Panc1 (cell line): Measurements from ENCODE around the gene DSCAM. TPM values are rescaled to one million over a fixed set of nuclear protein-coding genes. Genes with fewer than 3 reads are reported as not detected.

Experiments used
- ATAC-seq: fragments of 200-7000 bp; cut with Tn5 transposase; 2 replicates; pipeline ENCODE4 v1.9.1; 2020; ENCODE audit warnings: mild to moderate bottlenecking, moderate library complexity
- BruUV-seq: library from RNA; stranded (reverse); fragments of 400-500 nt; replicated peaks from 2 replicates; lab custom pipeline; 2021; lab: Mats Ljungman, UMichigan
- CTCF ChIA-PET: fragments of 300-600 bp; sonication (Branson Sonifier 250); formaldehyde crosslinking; loops from one replicate; lab custom pipeline; 2022; ENCODE audit warnings: antibody characterized with exemption; lab: Charles Lee
- POLR2A ChIA-PET: fragments of 300-600 bp; sonication (Branson Sonifier 250); formaldehyde crosslinking; loops from one replicate; lab custom pipeline; 2022; ENCODE audit warnings: antibody characterized with exemption; lab: Charles Lee
- DNase-seq: peaks from one replicate; pipeline ENCODE4 v3.0.0-alpha.2; 2010; ENCODE audit warnings: low read depth, low spot score
- H3K27ac ChIP-seq: 2 replicates; pipeline ENCODE4 v1.5.1; 2011; ENCODE audit warnings: mild to moderate bottlenecking, low read length, inconsistent platforms
- H3K27me3 ChIP-seq: fragments of 200-500 bp; sonication (Bioruptor generic); 2 replicates; pipeline ENCODE4 v1.6.0; 2014; ENCODE audit warnings: low read length, inconsistent platforms; ENCODE audit not compliant: control insufficient read depth, insufficient read depth
- H3K36me3 ChIP-seq: fragments of 200-500 bp; sonication (Bioruptor generic); 2 replicates; pipeline ENCODE4 v1.5.1; 2014; ENCODE audit warnings: inconsistent platforms, mild to moderate bottlenecking, low read length, moderate library complexity; ENCODE audit not compliant: control insufficient read depth, insufficient read depth
- H3K4me1 ChIP-seq: 2 replicates; pipeline ENCODE4 v1.5.1; 2011; ENCODE audit warnings: inconsistent platforms, mild to moderate bottlenecking, low read length, moderate library complexity; ENCODE audit not compliant: control insufficient read depth, insufficient read depth
- H3K4me3 ChIP-seq, 2 experiments: 2 replicates each; pipeline ENCODE4 v1.5.1; 2011 to 2012; ENCODE audit warnings: low read depth in 2 of 2, low read length in 2 of 2, mild to moderate bottlenecking in 2 of 2, inconsistent platforms in 1 of 2, moderate library complexity in 1 of 2
- H3K9me3 ChIP-seq: fragments of 200-500 bp; sonication (Bioruptor generic); 2 replicates; pipeline ENCODE4 v1.5.1; 2014; ENCODE audit warnings: low read depth, mild to moderate bottlenecking, inconsistent platforms, low read length, moderate library complexity; ENCODE audit not compliant: control insufficient read depth, insufficient read depth
- CTCF ChIP-seq: fragments of 450-650 bp; IDR thresholded peaks from 2 replicates; pipeline ENCODE4 v1.5.1; 2017; ENCODE audit warnings: mild to moderate bottlenecking
- POLR2AphosphoS5 ChIP-seq: IDR thresholded peaks from 2 replicates; pipeline ENCODE4 v1.6.1; 2012; ENCODE audit warnings: mild to moderate bottlenecking, low read depth, low read length, moderate library complexity
- REST ChIP-seq, 2 experiments: IDR thresholded peaks; 2 replicates each; pipeline ENCODE4 v1.6.1; 2011 to 2012; ENCODE audit warnings: low read depth in 2 of 2, control low read depth in 1 of 2, low read length in 1 of 2, mild to moderate bottlenecking in 1 of 2, moderate library complexity in 1 of 2; ENCODE audit not compliant: insufficient read depth in 1 of 2
- SIN3A ChIP-seq: IDR thresholded peaks from 2 replicates; pipeline ENCODE4 v1.6.1; 2012; ENCODE audit warnings: low read depth, mild to moderate bottlenecking, low read length, moderate library complexity, borderline replicate concordance; ENCODE audit not compliant: insufficient read depth
- TCF7L2 ChIP-seq: IDR thresholded peaks from 2 replicates; pipeline ENCODE4 v1.6.1; 2011; ENCODE audit warnings: mild to moderate bottlenecking, low read depth, low read length, inconsistent platforms
- in situ Hi-C: cut with HindIII; loops from 2 replicates; pipeline ENCODE4 v1.10.0; 2016; ENCODE audit warnings: low sequenced_read_pairs, low pct_unique_long_range_greater_than_20kb
- intact Hi-C: fragments of 100-400 bp; cut with micrococcal nuclease; formaldehyde crosslinking; loops from one replicate; pipeline ENCODE4 v1.10.0; 2022; ENCODE audit not compliant: unreplicated experiment
- total RNA-seq: library from RNA; stranded (reverse); gene quantifications from one replicate; pipeline ENCODE4 v1.2.1, GENCODE V29; 2021; ENCODE audit not compliant: unreplicated experiment

DSCAM gene
- total RNA-seq, 1 experiment from 2014 or later = not detected

- no peaks in the 10 kb centered on the region for H3K36me3 ChIP-seq
- POLR2A ChIA-PET = no interaction called here
- H3K27ac ChIP-seq = no peak overlapping the region
- no peaks in the 10 kb centered on the region for H3K9me3 ChIP-seq
- intact Hi-C loops = no loop called here
- no peak for DNase-seq
- no peak for ATAC-seq
- TF ChIP-seq POLR2AphosphoS5 (no peak), SIN3A (no peak), REST (IDR thresholded peaks at IDR 0.05; ENCODE audit: insufficient read depth in 1 of 2, low read depth in 2 of 2, low read length in 1 of 2) (no peak), TCF7L2 (no peak), CTCF (no peak)
- CTCF ChIA-PET = no interaction called here
- no peaks in the 10 kb centered on the region for H3K4me1 ChIP-seq
- no peaks in the 10 kb centered on the region for H3K27me3 ChIP-seq
- BruUV-seq = no TSS peak
- H3K4me3 ChIP-seq = no peak overlapping the region
- in situ Hi-C loops = no loop called here
Observed at GRCh38 chr21:40819071-40819900, 27.7 kb downstream of the DSCAM start.

- TF ChIP-seq TCF7L2 = no peak
- TF ChIP-seq POLR2AphosphoS5 = no peak
- TF ChIP-seq REST (IDR thresholded peaks at IDR 0.05; ENCODE audit: insufficient read depth in 1 of 2, low read depth in 2 of 2, low read length in 1 of 2) = no peak
- TF ChIP-seq CTCF = no peak
- TF ChIP-seq SIN3A = no peak
- no peaks in the 10 kb centered on the region for H3K36me3 ChIP-seq
- H3K9me3 ChIP-seq = no peaks in the 10 kb centered on the region
- ATAC-seq (no peak), DNase-seq (no peak)
- intact Hi-C loops (no loop called here), in situ Hi-C loops (no loop called here)
- CTCF ChIA-PET = no interaction called here
- POLR2A ChIA-PET = no interaction called here
- H3K4me3 ChIP-seq = no peak overlapping the region
- no peak overlapping the region for H3K27ac ChIP-seq
- BruUV-seq = no TSS peak
- H3K4me1 ChIP-seq = no peaks in the 10 kb centered on the region
- no peaks in the 10 kb centered on the region for H3K27me3 ChIP-seq
Observed at GRCh38 chr21:40813918-40814317, 33.0 kb downstream of the DSCAM start.
